PC-3 (cell line): ENCODE data around the gene CTCFL.

Experiments used
- CTCF ChIP-seq: fragments of 300-600 bp; sonication (generic); conservative IDR thresholded peaks from 2 replicates; pipeline ENCODE4 v1.5.1; 2017; ENCODE audit warnings: antibody characterized with exemption, low read depth, mild to moderate bottlenecking, low read length
- EZH2 ChIP-seq: fragments of 300-600 bp; sonication (generic); IDR thresholded peaks from one replicate; pipeline ENCODE4 v1.6.1; 2017; ENCODE audit warnings: antibody characterized with exemption, mild to moderate bottlenecking, low read length; ENCODE audit not compliant: unreplicated experiment

- TF ChIP-seq CTCF (no peak), EZH2 (no peak)
These were observed 64.0 kb downstream of the CTCFL start for GRCh38 chr20:57460781-57461465.
